NCI-H146 (cell line): ENCODE results near the gene CDV3.

Source experiments
- DNase-seq: peaks from one replicate; lab custom pipeline; 2025; lab: John Stamatoyannopoulos, UW

CDV3 gene

DNA sequence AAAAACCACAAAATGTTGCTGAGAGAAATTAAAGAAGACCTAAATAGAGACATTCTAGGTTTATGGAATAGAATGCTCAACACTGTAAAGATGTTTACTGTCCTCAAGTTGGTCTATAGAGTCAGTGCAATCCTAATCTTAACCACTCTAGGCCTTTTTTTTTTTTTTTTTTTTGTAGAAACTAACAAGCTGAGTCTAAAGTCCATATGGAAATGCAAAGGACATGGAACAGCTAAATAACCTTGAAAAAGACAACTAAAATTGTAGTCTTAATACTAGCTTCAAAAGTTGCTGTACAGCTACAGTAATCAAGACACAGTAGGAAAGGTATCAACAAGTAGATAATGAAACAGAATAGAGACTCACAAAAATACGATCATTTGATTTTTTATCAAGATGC lies 32.9 kb downstream of the CDV3 start:
- no peak for DNase-seq

- DNase-seq, result no peak
Observed at GRCh38 chr3:133606902-133607301, 33.4 kb downstream of the CDV3 start.

- DNase-seq, result no peak
Observed at GRCh38 chr3:133607816-133608215, 34.3 kb downstream of the CDV3 start.

- no peak for DNase-seq
Observed at GRCh38 chr3:133608388-133608787, 34.9 kb downstream of the CDV3 start.

GRCh38 chr3:133610031-133610430 lies 36.5 kb downstream of the CDV3 start:
- DNase-seq, result no peak

DNA sequence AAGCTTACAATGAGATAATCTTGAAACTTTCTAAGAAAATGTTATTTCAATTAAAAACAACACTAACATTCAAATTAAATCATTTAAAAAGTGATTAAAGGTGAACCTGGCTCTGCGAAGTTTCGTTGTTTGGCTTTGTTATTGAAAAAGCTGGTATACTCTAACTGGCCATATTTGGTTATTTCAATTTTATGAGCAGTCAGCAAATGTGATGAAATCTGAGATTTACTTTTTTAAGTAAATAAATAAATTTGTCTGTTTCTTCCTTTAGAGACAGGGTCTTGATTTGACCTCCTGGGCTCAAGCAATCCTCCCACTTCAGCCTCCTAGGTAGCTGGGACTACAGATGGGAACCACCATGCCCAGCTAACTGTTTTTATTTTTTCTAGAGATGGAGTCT lies 38.0 kb downstream of the CDV3 start:
- DNase-seq, result no peak

DNA sequence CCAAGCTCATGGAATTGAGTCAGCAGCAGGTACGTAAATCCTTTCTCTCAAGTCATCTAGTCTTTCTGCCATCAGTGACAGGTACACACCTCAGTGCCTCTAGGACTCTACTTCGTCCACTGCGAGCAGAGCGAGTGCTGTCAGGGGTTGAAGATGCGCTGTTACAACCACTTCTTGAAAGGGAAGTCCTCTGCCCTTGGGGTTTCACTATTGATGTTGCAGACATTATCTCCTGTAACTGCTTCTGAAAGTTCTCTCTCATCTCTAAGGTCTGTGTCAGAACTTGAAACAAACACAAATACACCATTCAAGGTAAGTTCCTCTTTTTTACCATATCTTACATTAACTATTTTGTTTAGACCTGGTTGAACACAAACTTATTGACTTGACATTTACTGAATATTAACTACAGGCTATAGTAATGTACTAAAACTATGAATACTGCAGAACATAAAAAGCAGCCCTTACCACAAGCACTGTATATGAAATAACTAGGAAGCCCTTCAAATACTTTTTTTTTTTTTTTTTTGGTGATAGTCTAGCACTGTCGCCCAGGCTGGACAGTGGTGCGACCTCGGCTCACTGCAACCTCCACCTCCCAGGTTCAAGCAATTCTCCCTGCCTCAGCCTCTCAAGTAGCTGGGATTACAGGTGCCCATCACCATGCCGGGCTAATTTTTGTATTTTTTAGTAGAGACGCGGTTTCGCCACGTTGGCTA lies 46.7 kb downstream of the CDV3 start:
- DNase-seq, result no peak

DNA sequence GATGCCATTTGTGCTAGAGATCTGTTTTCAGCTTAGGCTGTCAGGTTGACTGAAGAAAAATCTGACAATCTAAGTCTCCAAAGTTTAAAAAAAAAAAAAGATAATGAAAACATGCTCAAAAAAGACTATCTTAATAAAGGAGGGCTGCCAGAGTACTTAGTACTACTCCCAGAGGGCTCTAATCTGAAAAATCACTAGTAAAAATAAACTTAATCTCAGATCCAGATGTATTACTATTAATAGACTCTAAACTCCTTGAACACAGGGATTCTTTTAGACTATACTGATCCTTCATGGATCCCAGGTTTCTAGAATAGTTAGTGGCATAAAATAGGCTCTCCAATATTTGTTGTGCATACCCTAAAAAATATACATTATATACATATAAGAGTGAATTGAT lies 54.3 kb downstream of the CDV3 start:
- DNase-seq, result no peak

DNA sequence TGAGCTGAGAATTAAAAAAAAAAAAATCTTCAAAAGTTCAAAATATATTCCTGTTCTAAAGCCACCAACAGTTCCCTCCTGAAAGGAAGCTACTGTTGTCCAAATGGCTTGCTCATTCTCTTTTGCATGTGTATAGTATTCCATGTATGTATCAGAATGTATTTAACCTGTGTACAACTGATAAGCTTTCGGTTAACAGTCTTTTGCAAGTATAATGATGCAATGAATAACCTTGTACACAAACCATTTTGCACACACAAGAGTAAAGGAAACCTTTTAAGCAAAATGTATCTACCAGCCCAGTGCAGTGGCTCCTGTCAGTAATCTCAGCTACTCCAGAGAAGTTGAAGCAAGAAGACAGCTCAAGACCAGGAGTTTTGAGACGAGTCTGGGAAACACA lies 55.7 kb downstream of the CDV3 start:
- DNase-seq, result no peak

DNA sequence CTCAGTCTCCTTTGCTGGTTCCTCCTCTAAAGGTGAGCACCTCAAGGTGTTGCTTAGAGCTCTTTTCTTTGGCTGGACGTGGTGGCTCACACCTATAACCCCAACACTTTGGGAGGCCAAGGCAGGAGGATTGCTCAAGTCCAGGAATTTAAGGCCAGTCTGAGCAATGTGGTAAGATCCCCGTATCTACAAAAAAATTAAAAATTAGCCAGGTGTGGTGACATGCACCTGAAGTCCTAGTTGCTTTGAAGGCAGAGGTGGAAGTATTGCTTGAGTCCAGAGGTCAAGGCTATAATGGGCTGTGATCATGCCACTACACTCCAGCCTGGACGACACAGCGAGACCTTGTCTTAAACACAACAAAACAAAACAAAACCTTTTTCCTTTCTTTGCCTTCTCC lies 60.0 kb downstream of the CDV3 start:
- no peak for DNase-seq
